HepG2 (cell line): ENCODE results near the gene LIM2. TPM values are rescaled to one million over a fixed set of nuclear protein-coding genes. Genes with fewer than 3 reads are reported as not detected.

Experiments used
- CREB1 ChIP-seq, 2 experiments: fragments of 450-650 bp in 1 of 2; IDR thresholded peaks; 2 replicates each; pipeline ENCODE4 v1.6.1; 2016 to 2017; ENCODE audit warnings: control low read depth in 1 of 2, mild to moderate bottlenecking in 1 of 2, missing compliant biosample characterization in 1 of 2, missing genetic modification characterization in 1 of 2
- GZF1 ChIP-seq: sonication (generic); formaldehyde crosslinking; IDR thresholded peaks from 2 replicates; pipeline ENCODE4 v1.5.1; 2020; ENCODE audit warnings: mild to moderate bottlenecking, missing genetic modification reagents
- MTA3 ChIP-seq: sonication (generic); formaldehyde crosslinking; IDR thresholded peaks from 2 replicates; pipeline ENCODE4 v1.4.0; 2020; ENCODE audit warnings: missing genetic modification reagents
- NR2F2 ChIP-seq: IDR thresholded peaks from 2 replicates; pipeline ENCODE4 v1.6.1; 2012; ENCODE audit warnings: low read depth, inconsistent platforms, borderline replicate concordance
- PHB2 ChIP-seq: fragments of 450-650 bp; IDR thresholded peaks from 2 replicates; pipeline ENCODE4 v1.6.1; 2018; ENCODE audit not compliant: partially characterized antibody
- POLR2A ChIP-seq, 2 experiments: IDR thresholded peaks; 2 replicates each; pipeline ENCODE4 v1.6.1; 2011; ENCODE audit warnings: low read depth in 2 of 2, low read length in 2 of 2, mild to moderate bottlenecking in 1 of 2, moderate library complexity in 1 of 2; ENCODE audit not compliant: insufficient read depth in 1 of 2
- RORA ChIP-seq: sonication (generic); formaldehyde crosslinking; IDR thresholded peaks from 2 replicates; pipeline ENCODE4 v1.5.0; 2020; ENCODE audit warnings: mild to moderate bottlenecking, missing genetic modification reagents, moderate library complexity
- SALL2 ChIP-seq: sonication (generic); formaldehyde crosslinking; IDR thresholded peaks from 2 replicates; pipeline ENCODE4 v1.8.1; 2023; ENCODE audit warnings: mild to moderate bottlenecking, missing genetic modification reagents, inconsistent platforms
- TSC22D2 ChIP-seq: sonication (generic); formaldehyde crosslinking; IDR thresholded peaks from 2 replicates; pipeline ENCODE4 v1.5.1; 2020; ENCODE audit warnings: missing genetic modification reagents, mild to moderate bottlenecking, borderline replicate concordance
- ZNF282 ChIP-seq: fragments of 450-650 bp; IDR thresholded peaks from 2 replicates; pipeline ENCODE4 v1.6.1; 2018; ENCODE audit not compliant: partially characterized antibody
- ZNF564 ChIP-seq: sonication (generic); formaldehyde crosslinking; IDR thresholded peaks from 2 replicates; pipeline ENCODE4 v1.8.1; 2023; ENCODE audit warnings: mild to moderate bottlenecking, missing genetic modification reagents
- ZNF576 ChIP-seq: sonication (generic); formaldehyde crosslinking; IDR thresholded peaks from 2 replicates; pipeline ENCODE4 v1.4.0; 2020; ENCODE audit warnings: mild to moderate bottlenecking, missing genetic modification reagents
- ZNF672 ChIP-seq: sonication (generic); formaldehyde crosslinking; IDR thresholded peaks from 2 replicates; pipeline ENCODE4 v1.8.1; 2022; ENCODE audit warnings: missing genetic modification reagents
- polyA plus RNA-seq, 8 experiments: library from polyadenylated mRNA; depleted of rRNA in 3 of 8; stranded (reverse) in 7 of 8; unstranded in 1 of 8; fragments of >200 nt; fragmentation: Illumina TruSeq in 4 of 8; extraction: Trizol in 4 of 8; gene quantifications; 2 replicates each; pipeline versions ENCODE4 v1.2.1 to v1.2.3, GENCODE V29; 2011 to 2016; ENCODE audit warnings: low read depth in 4 of 8, missing spikeins in 1 of 8, mixed read lengths in 1 of 8; ENCODE audit not compliant: insufficient read depth in 1 of 8
- total RNA-seq, 5 experiments: library from RNA; depleted of rRNA; stranded (reverse); fragments of >200 nt; fragmentation: Illumina TruSeq; extraction: Trizol; gene quantifications; 2 replicates each; pipeline ENCODE4 v1.2.3, GENCODE V29; 2016; ENCODE audit warnings: low read depth in 1 of 5
- TF ChIP-seq, protein P1 (sequence below): sonication (generic); formaldehyde crosslinking; IDR thresholded peaks from 2 replicates; pipeline ENCODE4 v1.4.0; 2020; ENCODE audit warnings: mild to moderate bottlenecking, missing genetic modification reagents
- TF ChIP-seq, protein P2 (sequence below): sonication (generic); formaldehyde crosslinking; IDR thresholded peaks from 2 replicates; pipeline ENCODE4 v1.4.0; 2020; ENCODE audit warnings: missing genetic modification reagents, borderline replicate concordance
- TF ChIP-seq, protein P3 (sequence below): sonication (generic); formaldehyde crosslinking; IDR thresholded peaks from 2 replicates; pipeline ENCODE4 v1.9.0; 2021; ENCODE audit warnings: missing genetic modification reagents, mild to moderate bottlenecking, borderline replicate concordance
- TF ChIP-seq, protein P4 (sequence below): sonication (generic); formaldehyde crosslinking; IDR thresholded peaks from 2 replicates; pipeline ENCODE4 v1.4.0; 2020; ENCODE audit warnings: missing genetic modification reagents

The LIM2 gene
- total and polyA plus RNA-seq, 2 of the 13 experiments (the other 11 are each of a cell fraction or from before 2014, with no cell fraction given): 1.3 TPM; not detected in 1

DNA sequence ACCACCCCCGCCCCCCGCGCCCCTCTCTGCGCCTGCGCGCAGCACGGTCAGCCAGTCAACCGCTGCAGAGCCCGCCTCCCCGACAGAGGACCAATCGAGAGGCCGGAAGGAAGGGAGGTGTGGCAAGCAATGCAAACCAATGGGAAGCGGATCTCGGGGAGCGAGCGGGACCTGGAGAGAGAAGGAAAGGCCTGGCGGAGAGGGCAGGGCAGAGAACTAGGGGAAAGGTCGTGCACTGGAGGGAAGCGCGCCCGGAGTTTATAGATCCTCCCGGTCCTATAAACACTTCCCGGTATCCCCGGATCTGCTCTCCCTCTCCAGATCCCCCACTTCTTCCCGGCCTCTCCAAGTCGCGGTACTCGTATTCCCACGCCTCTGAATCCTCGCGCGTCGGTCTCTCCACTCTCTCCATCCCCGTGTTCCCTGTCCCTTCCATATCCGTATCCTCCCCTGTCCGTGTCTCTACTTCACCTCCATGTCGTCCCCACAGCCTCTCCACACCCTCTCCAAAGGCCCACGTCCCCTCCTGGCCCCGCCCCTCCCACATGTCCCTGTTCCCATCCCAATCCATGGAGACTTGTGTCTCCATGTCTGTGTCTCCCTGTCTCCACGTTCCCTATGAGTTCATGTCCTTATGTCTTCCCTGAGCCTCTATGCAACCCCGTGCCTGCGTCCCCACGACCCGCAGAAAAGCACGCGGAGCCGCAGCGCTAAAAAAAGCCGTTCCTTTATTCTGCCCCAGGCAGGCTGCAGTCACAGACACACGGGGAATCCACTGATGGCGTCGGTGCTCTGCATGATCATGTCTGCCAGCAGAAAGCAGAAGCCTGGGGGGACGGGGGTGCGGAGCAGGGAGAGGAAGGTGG is 21.2 kb downstream of the LIM2 start (continued):
- TF ChIP-seq RORA (CRISPR knock-in tag) (no peak), TSC22D2 (CRISPR knock-in tag) (no peak), ZNF576 (CRISPR knock-in tag) (no peak), MTA3 (CRISPR knock-in tag) (no peak), GZF1 (CRISPR knock-in tag) (no peak), ZNF564 (CRISPR knock-in tag) (peak; percentile 58; the same call in 1 of the 2 replicates), CREB1 (IDR thresholded peaks at IDR 0.05) (no peak), CREB1 (CRISPR knock-in tag; IDR thresholded peaks at IDR 0.05) (no peak), PHB2 (no peak), NR2F2 (no peak; the same call in 1 of the 2 replicates), ZNF672 (no peak), POLR2A (IDR thresholded peaks at IDR 0.05; ENCODE audit: insufficient read depth in 1 of 2, low read depth in 2 of 2, low read length in 2 of 2) (peak; percentile 92 to 99), SALL2 (CRISPR knock-in tag) (no peak; the same call in 1 of the 2 replicates), ZNF282 (no peak)
- TF ChIP-seq, protein P1, sequence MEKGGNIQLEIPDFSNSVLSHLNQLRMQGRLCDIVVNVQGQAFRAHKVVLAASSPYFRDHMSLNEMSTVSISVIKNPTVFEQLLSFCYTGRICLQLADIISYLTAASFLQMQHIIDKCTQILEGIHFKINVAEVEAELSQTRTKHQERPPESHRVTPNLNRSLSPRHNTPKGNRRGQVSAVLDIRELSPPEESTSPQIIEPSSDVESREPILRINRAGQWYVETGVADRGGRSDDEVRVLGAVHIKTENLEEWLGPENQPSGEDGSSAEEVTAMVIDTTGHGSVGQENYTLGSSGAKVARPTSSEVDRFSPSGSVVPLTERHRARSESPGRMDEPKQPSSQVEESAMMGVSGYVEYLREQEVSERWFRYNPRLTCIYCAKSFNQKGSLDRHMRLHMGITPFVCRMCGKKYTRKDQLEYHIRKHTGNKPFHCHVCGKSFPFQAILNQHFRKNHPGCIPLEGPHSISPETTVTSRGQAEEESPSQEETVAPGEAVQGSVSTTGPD (CRISPR knock-in tag): no peak
- TF ChIP-seq, protein P2, sequence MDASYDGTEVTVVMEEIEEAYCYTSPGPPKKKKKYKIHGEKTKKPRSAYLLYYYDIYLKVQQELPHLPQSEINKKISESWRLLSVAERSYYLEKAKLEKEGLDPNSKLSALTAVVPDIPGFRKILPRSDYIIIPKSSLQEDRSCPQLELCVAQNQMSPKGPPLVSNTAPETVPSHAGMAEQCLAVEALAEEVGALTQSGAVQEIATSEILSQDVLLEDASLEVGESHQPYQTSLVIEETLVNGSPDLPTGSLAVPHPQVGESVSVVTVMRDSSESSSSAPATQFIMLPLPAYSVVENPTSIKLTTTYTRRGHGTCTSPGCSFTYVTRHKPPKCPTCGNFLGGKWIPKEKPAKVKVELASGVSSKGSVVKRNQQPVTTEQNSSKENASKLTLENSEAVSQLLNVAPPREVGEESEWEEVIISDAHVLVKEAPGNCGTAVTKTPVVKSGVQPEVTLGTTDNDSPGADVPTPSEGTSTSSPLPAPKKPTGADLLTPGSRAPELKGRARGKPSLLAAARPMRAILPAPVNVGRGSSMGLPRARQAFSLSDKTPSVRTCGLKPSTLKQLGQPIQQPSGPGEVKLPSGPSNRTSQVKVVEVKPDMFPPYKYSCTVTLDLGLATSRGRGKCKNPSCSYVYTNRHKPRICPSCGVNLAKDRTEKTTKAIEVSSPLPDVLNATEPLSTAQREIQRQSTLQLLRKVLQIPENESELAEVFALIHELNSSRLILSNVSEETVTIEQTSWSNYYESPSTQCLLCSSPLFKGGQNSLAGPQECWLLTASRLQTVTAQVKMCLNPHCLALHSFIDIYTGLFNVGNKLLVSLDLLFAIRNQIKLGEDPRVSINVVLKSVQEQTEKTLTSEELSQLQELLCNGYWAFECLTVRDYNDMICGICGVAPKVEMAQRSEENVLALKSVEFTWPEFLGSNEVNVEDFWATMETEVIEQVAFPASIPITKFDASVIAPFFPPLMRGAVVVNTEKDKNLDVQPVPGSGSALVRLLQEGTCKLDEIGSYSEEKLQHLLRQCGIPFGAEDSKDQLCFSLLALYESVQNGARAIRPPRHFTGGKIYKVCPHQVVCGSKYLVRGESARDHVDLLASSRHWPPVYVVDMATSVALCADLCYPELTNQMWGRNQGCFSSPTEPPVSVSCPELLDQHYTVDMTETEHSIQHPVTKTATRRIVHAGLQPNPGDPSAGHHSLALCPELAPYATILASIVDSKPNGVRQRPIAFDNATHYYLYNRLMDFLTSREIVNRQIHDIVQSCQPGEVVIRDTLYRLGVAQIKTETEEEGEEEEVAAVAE: 0 out of 2 replicates have a peak, but pooled peaks have one; percentile 17
- TF ChIP-seq, protein P3, sequence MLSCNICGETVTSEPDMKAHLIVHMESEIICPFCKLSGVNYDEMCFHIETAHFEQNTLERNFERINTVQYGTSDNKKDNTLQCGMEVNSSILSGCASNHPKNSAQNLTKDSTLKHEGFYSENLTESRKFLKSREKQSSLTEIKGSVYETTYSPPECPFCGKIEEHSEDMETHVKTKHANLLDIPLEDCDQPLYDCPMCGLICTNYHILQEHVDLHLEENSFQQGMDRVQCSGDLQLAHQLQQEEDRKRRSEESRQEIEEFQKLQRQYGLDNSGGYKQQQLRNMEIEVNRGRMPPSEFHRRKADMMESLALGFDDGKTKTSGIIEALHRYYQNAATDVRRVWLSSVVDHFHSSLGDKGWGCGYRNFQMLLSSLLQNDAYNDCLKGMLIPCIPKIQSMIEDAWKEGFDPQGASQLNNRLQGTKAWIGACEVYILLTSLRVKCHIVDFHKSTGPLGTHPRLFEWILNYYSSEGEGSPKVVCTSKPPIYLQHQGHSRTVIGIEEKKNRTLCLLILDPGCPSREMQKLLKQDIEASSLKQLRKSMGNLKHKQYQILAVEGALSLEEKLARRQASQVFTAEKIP (CRISPR knock-in tag): no peak
- TF ChIP-seq, protein P4, sequence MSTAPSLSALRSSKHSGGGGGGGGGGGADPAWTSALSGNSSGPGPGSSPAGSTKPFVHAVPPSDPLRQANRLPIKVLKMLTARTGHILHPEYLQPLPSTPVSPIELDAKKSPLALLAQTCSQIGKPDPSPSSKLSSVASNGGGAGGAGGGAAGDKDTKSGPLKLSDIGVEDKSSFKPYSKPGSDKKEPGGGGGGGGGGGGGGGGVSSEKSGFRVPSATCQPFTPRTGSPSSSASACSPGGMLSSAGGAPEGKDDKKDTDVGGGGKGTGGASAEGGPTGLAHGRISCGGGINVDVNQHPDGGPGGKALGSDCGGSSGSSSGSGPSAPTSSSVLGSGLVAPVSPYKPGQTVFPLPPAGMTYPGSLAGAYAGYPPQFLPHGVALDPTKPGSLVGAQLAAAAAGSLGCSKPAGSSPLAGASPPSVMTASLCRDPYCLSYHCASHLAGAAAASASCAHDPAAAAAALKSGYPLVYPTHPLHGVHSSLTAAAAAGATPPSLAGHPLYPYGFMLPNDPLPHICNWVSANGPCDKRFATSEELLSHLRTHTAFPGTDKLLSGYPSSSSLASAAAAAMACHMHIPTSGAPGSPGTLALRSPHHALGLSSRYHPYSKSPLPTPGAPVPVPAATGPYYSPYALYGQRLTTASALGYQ (CRISPR knock-in tag): no peak
